Body of pancreas (tissue), 4 donors: ENCODE data around the gene TOMM5.

Source experiments
- POLR2A ChIP-seq, 3 donors: fragments of 450-650 bp; IDR thresholded peaks; one replicate each; pipeline ENCODE4 v1.6.1; 2016; ENCODE audit warnings: antibody characterized with exemption in 3 of 3, mild to moderate bottlenecking in 2 of 3
- TF ChIP-seq, protein P1 (sequence below), 7 experiments: fragments of 450-650 bp in 4 of 7; fragments of 200-600 bp in 3 of 7; sonication (generic) in 3 of 7; IDR thresholded peaks; one replicate each; pipeline ENCODE4 v1.5.1; 2016 to 2019; ENCODE audit warnings: antibody characterized with exemption in 7 of 7

- TF ChIP-seq, protein P1, sequence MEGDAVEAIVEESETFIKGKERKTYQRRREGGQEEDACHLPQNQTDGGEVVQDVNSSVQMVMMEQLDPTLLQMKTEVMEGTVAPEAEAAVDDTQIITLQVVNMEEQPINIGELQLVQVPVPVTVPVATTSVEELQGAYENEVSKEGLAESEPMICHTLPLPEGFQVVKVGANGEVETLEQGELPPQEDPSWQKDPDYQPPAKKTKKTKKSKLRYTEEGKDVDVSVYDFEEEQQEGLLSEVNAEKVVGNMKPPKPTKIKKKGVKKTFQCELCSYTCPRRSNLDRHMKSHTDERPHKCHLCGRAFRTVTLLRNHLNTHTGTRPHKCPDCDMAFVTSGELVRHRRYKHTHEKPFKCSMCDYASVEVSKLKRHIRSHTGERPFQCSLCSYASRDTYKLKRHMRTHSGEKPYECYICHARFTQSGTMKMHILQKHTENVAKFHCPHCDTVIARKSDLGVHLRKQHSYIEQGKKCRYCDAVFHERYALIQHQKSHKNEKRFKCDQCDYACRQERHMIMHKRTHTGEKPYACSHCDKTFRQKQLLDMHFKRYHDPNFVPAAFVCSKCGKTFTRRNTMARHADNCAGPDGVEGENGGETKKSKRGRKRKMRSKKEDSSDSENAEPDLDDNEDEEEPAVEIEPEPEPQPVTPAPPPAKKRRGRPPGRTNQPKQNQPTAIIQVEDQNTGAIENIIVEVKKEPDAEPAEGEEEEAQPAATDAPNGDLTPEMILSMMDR (IDR thresholded peaks at IDR 0.05): no peak
- TF ChIP-seq POLR2A (IDR thresholded peaks at IDR 0.05): no peak
Observed at GRCh38 chr9:37559855-37560592, 32.4 kb downstream of the TOMM5 start.
